Smooth muscle cell (in vitro differentiated cells): ENCODE data around the gene COX5B. TPM values are rescaled to one million over a fixed set of nuclear protein-coding genes. Genes with fewer than 3 reads are reported as not detected.
"Not testable (repeated sequence)": the region's sequence is repeated elsewhere in the genome, so short reads cannot be mapped to it uniquely, and the experiment has no call there.

ENCODE experiments used
- DNase-seq: peaks from one replicate; lab custom pipeline; 2025; ENCODE audit not compliant: unreplicated experiment; lab: John Stamatoyannopoulos, UW
- H2AFZ ChIP-seq: fragments of 200-600 bp; sonication (generic); 2 replicates; pipeline ENCODE4 v1.6.0; 2016; ENCODE audit warnings: antibody characterized with exemption, low read depth, mild to moderate bottlenecking
- H3F3A ChIP-seq: fragments of 200-600 bp; sonication (generic); 2 replicates; pipeline ENCODE4 v1.6.0; 2017; ENCODE audit warnings: antibody characterized with exemption, low read depth
- H3K27ac ChIP-seq: fragments of 200-600 bp; sonication (generic); 2 replicates; pipeline ENCODE4 v1.5.1; 2016; ENCODE audit warnings: low read depth, mild to moderate bottlenecking
- H3K27me3 ChIP-seq: fragments of 200-600 bp; sonication (generic); 2 replicates; pipeline ENCODE4 v1.6.1; 2016; ENCODE audit warnings: low read depth, mild to moderate bottlenecking
- H3K36me3 ChIP-seq: fragments of 200-600 bp; sonication (generic); 2 replicates; pipeline ENCODE4 v1.5.1; 2016; ENCODE audit warnings: low read depth
- H3K4me1 ChIP-seq: fragments of 200-600 bp; sonication (generic); 2 replicates; pipeline ENCODE4 v1.5.1; 2016; ENCODE audit warnings: low read depth
- H3K4me2 ChIP-seq: fragments of 200-600 bp; sonication (generic); 2 replicates; pipeline ENCODE4 v1.6.0; 2016; ENCODE audit warnings: mild to moderate bottlenecking
- H3K4me3 ChIP-seq: fragments of 200-600 bp; sonication (generic); 2 replicates; pipeline ENCODE4 v1.5.1; 2016; ENCODE audit warnings: mild to moderate bottlenecking
- H3K79me2 ChIP-seq: fragments of 200-600 bp; sonication (generic); 2 replicates; pipeline ENCODE4 v1.6.0; 2016; ENCODE audit warnings: low read depth, mild to moderate bottlenecking
- H3K9ac ChIP-seq: fragments of 200-600 bp; sonication (generic); 2 replicates; pipeline ENCODE4 v1.6.0; 2016; ENCODE audit warnings: low read depth
- H3K9me3 ChIP-seq: fragments of 200-600 bp; sonication (generic); replicated peaks from 2 replicates; pipeline ENCODE4 v1.5.1; 2016; ENCODE audit warnings: low read depth
- H4K20me1 ChIP-seq: fragments of 200-600 bp; sonication (generic); 2 replicates; pipeline ENCODE4 v1.6.0; 2016; ENCODE audit warnings: low read depth
- WGBS: methylation state at CpG from one replicate; pipeline ENCODE4 v1.1.7; 2016; ENCODE audit warnings: low lambda C conversion rate; 5-methylcytosine and 5-hydroxymethylcytosine counted together
- polyA plus RNA-seq: library from polyadenylated mRNA; unstranded; fragments of >200 nt; fragmentation: Nextera tagmentation; extraction: Ambion mirVana; gene quantifications from 2 replicates; pipeline ENCODE4 v1.2.1, GENCODE V29; 2016
- total RNA-seq: library from RNA; depleted of rRNA; stranded (reverse); fragments of >200 nt; gene quantifications from 2 replicates; pipeline ENCODE4 v1.2.3, GENCODE V29; 2014
- TF ChIP-seq, protein P1 (sequence below): fragments of 200-600 bp; sonication (generic); IDR thresholded peaks from 2 replicates; pipeline ENCODE4 v1.5.1; 2017; ENCODE audit warnings: borderline replicate concordance, mild to moderate bottlenecking, antibody characterized with exemption; ENCODE audit not compliant: insufficient read depth, poor library complexity, severe bottlenecking

The COX5B gene, protein sequence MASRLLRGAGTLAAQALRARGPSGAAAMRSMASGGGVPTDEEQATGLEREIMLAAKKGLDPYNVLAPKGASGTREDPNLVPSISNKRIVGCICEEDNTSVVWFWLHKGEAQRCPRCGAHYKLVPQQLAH
- total RNA-seq (332 and 402 TPM in 2 replicates), polyA plus RNA-seq (404 and 454 TPM in 2 replicates)

DNA sequence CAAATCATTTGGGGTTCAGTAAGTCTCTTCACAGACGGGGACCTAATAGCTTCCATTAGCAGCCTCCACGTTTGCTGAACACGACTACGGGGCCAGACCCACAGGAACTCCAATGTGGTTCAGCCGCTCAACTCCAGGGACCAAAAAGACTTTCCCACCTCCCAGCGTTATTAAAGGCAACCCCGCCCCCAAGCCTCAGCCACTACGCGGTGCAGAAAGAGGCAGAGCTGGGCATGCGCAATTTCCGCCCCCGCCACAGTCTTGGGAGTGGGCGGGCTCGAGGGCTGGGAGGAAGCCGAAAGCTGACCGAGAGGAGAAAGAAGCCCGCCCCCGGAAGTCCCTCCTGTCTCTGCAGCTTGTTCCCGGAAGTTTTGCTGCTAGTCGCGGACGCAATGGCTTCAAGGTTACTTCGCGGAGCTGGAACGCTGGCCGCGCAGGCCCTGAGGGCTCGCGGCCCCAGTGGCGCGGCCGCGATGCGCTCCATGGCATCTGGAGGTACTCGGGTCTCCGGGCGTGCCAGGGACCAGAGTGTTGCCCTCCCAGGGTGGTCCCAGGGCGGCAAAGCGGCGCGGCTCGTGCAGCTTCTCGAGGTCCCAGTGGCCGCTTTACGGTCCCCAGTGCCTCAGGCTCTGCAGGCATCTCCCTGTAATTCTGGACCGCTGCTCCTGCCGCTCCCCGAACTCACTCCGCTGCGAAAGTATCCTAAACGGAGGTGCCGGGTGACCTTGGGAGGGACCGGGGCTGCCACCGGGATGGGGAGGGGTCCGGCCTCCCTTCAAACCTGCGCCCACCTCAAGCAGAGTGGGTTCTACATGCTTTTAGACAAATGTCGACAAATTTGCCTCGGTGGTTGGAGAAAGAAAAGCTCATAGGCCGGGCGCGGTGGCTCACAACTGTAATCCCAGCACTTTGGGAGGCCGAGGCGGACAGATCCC lies at the start of gene COX5B:
Gene COX5B (plus strand): TSS at position 368 of the 935 bp plus-strand sequence. CDS start 25 bp downstream, at position 393.
- H3K27ac ChIP-seq = peak within 1 kb of the TSS; percentile 74
- H3K4me2 ChIP-seq = peak within 1 kb of the TSS; percentile 98
- TF ChIP-seq, protein P1, sequence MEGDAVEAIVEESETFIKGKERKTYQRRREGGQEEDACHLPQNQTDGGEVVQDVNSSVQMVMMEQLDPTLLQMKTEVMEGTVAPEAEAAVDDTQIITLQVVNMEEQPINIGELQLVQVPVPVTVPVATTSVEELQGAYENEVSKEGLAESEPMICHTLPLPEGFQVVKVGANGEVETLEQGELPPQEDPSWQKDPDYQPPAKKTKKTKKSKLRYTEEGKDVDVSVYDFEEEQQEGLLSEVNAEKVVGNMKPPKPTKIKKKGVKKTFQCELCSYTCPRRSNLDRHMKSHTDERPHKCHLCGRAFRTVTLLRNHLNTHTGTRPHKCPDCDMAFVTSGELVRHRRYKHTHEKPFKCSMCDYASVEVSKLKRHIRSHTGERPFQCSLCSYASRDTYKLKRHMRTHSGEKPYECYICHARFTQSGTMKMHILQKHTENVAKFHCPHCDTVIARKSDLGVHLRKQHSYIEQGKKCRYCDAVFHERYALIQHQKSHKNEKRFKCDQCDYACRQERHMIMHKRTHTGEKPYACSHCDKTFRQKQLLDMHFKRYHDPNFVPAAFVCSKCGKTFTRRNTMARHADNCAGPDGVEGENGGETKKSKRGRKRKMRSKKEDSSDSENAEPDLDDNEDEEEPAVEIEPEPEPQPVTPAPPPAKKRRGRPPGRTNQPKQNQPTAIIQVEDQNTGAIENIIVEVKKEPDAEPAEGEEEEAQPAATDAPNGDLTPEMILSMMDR = no peak
- WGBS = 2% methylated on average over 61 of the region's 63 CpGs
- peaks cover 18% of the 10 kb centered on the region for H3K79me2 ChIP-seq
- peak; percentile 92 for DNase-seq
- H3K4me3 ChIP-seq = peak within 1 kb of the TSS; percentile 91
- H3F3A ChIP-seq = peaks cover 10% of the 10 kb centered on the region
- H3K4me1 ChIP-seq = peaks cover 11% of the 10 kb centered on the region
- H3K36me3 ChIP-seq = peaks cover 3% of the 10 kb centered on the region
- H2AFZ ChIP-seq = peak within 1 kb of the TSS; percentile 83
- H3K9me3 ChIP-seq = no peaks in the 10 kb centered on the region
- no peaks in the 10 kb centered on the region for H3K27me3 ChIP-seq
- H3K9ac ChIP-seq = peak within 1 kb of the TSS; percentile 90
- no peaks in the 10 kb centered on the region for H4K20me1 ChIP-seq

DNA sequence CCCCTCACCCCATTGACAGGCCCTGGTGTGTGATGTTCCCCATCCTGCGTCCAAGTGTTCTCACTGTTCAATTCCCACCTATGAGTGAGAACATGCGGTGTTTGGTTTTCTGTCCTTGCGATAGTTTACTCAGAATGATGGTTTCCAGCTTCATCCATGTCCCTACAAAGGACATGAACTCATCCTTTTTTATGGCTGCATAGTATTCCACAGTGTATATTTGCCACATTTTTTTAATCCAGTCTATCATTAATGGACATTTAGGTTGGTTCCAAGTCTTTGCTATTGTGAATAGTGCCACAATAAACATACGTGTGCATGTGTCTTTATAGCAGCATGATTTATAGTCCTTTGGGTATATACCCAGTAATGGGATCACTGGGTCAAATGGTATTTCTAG lies 49.7 kb upstream of the COX5B start:
- WGBS = 94% methylated on average over 4 of the region's 4 CpGs
- H3K4me2 ChIP-seq, H3K36me3 ChIP-seq, DNase-seq, H4K20me1 ChIP-seq, H3K79me2 ChIP-seq, H3K9me3 ChIP-seq, H3K4me1 ChIP-seq, H3K27me3 ChIP-seq, H3F3A ChIP-seq, H2AFZ ChIP-seq, H3K4me3 ChIP-seq, H3K9ac ChIP-seq, H3K27ac ChIP-seq: not testable (repeated sequence)

DNA sequence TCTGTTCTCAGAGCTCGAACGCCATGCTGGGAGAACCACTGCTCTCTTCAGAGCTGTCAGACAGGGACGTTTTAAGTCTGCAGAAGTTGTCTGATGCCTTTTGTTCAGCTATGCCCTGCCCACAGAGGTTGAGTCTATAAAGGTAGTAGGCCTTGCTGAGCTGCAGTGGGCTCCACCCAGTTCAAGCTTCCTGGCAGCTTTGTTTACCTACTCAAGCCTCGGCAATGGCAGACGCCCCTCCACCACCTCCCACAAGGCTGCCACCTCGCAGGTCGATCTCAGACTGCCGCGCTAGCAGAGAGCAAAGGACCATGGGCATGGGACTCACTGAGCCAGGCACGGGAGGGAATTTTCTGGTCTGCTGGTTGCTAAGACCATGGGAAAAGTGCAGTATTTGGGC lies 44.3 kb upstream of the COX5B start:
- DNase-seq, H4K20me1 ChIP-seq, H3K9ac ChIP-seq, H2AFZ ChIP-seq, H3F3A ChIP-seq, H3K79me2 ChIP-seq, H3K9me3 ChIP-seq, H3K27ac ChIP-seq, H3K27me3 ChIP-seq, H3K36me3 ChIP-seq, H3K4me1 ChIP-seq, H3K4me2 ChIP-seq, H3K4me3 ChIP-seq: not testable (repeated sequence)
- WGBS = 90% methylated on average over 7 of the region's 10 CpGs

DNA sequence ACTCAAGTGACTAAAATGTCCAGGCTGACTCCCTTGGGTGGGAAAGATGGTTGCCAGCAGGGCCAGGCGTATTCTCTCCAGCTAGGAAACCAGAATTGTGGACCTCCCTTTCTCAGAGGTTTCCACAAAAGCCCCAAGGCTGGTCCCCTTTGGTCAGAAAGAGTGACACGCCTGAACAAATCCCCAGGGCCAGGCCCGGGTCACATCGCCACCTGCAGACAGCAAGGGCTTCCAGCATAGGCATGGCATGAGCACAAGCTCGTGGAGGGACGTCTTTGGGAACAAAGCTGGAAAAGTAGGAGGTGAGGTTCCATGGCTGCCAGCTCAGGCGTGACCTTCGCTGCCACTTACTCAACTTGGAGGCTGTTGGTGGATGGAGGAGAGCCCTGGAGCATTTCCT lies 40.8 kb upstream of the COX5B start:
- WGBS = 84% methylated on average over 6 of the region's 8 CpGs
- not testable (repeated sequence) for H3K4me3 ChIP-seq, H2AFZ ChIP-seq, H3K9me3 ChIP-seq, H4K20me1 ChIP-seq, H3K36me3 ChIP-seq, H3K9ac ChIP-seq, H3K79me2 ChIP-seq, H3K4me1 ChIP-seq, H3F3A ChIP-seq, H3K27ac ChIP-seq, DNase-seq, H3K27me3 ChIP-seq, H3K4me2 ChIP-seq

DNA sequence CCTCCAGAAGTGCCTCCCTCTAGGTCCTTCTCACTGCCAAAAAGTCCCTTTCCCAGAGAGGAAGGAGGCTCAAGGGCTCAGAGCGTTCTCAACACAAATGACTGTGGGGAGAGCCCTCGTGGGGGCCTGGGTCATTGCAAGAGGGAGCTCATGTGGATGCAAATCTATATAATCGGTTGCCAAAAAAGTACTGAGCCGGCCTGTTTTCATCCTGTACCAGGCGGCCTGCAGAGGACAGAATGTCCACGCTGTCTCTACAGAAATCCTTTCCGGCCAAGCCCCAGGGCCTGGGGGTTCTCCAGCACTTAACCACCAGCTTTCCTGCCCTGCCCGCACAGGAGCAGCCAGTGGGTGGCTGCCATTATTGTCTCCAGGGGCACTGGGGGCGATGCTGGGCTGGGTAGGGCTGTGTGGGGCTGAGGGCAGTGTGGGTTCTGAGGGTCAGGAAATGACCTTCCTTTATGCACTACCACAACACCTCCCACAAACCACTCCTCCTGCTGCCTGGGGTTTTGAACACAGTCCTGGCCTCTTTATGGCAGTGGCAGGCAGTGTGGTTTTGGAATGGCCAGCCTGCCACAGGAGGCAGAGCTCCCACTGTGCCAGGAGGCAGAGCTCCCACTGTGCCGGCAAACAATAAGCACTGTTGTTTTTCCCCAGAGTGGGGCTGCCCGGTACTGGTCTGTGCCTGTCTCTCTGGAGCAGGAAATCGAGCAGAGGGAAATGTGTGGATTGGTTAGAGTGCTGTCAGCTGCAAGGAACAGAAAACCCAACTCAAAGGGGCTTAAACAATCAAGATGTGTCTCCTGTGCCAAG lies 40.1 kb upstream of the COX5B start:
- not testable (repeated sequence) for H2AFZ ChIP-seq, H3K4me1 ChIP-seq, H3K9ac ChIP-seq, H3K27ac ChIP-seq, H3K79me2 ChIP-seq, H3K27me3 ChIP-seq, H4K20me1 ChIP-seq, H3K4me3 ChIP-seq, H3K9me3 ChIP-seq, H3K36me3 ChIP-seq, DNase-seq, H3K4me2 ChIP-seq, H3F3A ChIP-seq
- 64% methylated on average over 2 of the region's 12 CpGs for WGBS

DNA sequence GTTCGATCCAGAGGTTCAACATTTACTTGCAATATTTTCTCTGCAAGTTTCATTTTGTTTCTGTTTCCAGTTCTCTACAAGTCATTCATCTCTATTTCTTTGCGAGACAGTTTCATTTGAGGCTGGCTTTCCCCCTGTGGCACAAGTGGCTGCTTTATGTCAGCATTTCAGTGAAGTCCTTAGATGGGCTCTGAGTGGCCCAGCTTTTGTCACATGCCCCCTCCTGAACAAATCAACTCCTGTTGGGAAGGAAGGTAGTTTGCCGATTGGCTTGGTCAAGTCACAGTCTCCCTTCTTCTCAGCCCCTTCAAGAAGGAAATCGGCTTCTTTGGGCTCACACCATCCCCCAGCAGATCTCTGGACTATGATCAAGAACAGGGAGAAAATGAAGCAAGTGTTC lies 37.1 kb upstream of the COX5B start:
- H2AFZ ChIP-seq, H3K36me3 ChIP-seq, H3K27ac ChIP-seq, H3K27me3 ChIP-seq, H4K20me1 ChIP-seq, H3K4me3 ChIP-seq, H3K4me2 ChIP-seq, H3K9ac ChIP-seq, H3F3A ChIP-seq, H3K9me3 ChIP-seq, H3K79me2 ChIP-seq, DNase-seq, H3K4me1 ChIP-seq: not testable (repeated sequence)
- WGBS = 89% methylated on average over 4 of the region's 4 CpGs

DNA sequence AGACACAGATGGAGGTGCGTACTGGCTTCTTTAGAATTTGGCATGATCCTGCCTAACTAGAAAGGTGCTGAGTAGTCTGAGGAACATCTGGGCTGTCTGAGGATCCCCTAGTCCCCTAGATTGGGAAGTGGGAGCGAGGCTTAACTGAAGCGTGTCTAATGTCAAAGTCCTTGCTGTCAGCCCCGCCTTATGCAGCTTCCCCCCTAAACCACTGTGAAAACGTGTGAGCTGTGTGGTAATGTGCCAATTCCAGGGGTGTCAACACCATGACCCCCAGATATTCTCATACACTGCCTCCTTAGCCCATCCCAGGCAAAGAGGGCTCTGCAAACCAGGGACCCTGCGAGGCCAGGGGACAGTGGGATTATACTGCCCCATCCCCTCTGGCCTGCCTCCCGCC lies 34.0 kb upstream of the COX5B start:
- H4K20me1 ChIP-seq, H3K9ac ChIP-seq, H2AFZ ChIP-seq, H3K79me2 ChIP-seq, H3K9me3 ChIP-seq, DNase-seq, H3K4me3 ChIP-seq, H3K4me2 ChIP-seq, H3K27ac ChIP-seq, H3K27me3 ChIP-seq, H3F3A ChIP-seq, H3K36me3 ChIP-seq, H3K4me1 ChIP-seq: not testable (repeated sequence)
- WGBS = 100% methylated on average over 1 of the region's 7 CpGs
